IMR-90 (cell line): ENCODE measurements around the gene OR10D3. TPM values are rescaled to one million over a fixed set of nuclear protein-coding genes. Genes with fewer than 3 reads are reported as not detected.

Source experiments
- ATAC-seq: fragments of 200-7000 bp; cut with Tn5 transposase; 2 replicates; pipeline ENCODE4 v1.9.1; 2020; ENCODE audit warnings: low read depth, mild to moderate bottlenecking, moderate library complexity
- BruUV-seq: library from RNA; stranded (reverse); fragments of 400-500 nt; replicated peaks from 2 replicates; lab custom pipeline; 2021; lab: Mats Ljungman, UMichigan
- CTCF ChIA-PET: fragments of 300-600 bp; formaldehyde crosslinking; extraction: SDS; loops from one replicate; lab custom pipeline; 2021; ENCODE audit warnings: antibody characterized with exemption; lab: Yijun Ruan, JAX
- POLR2A ChIA-PET: fragments of 300-600 bp; sonication (Branson Sonifier 250); formaldehyde crosslinking; loops from one replicate; lab custom pipeline; 2022; ENCODE audit warnings: antibody characterized with exemption; ENCODE audit not compliant: unreplicated experiment; lab: Charles Lee
- DNase-seq: peaks from one replicate; pipeline ENCODE4 v3.0.0; 2013
- H2AFZ ChIP-seq: replicated peaks from 2 replicates; pipeline ENCODE3; 2013; ENCODE audit warnings: low read length, mild to moderate bottlenecking; ENCODE audit not compliant: poor library complexity
- H2AK5ac ChIP-seq: 2 replicates; pipeline ENCODE4 v1.6.1; 2013; ENCODE audit warnings: low read depth, low read length, inconsistent platforms
- H2AK9ac ChIP-seq: replicated peaks from 2 replicates; pipeline ENCODE3; 2013; ENCODE audit warnings: mild to moderate bottlenecking, low read depth, low read length, moderate library complexity; ENCODE audit not compliant: poor library complexity
- H2BK120ac ChIP-seq: 2 replicates; pipeline ENCODE4 v1.6.1; 2013; ENCODE audit warnings: low read depth, low read length, inconsistent platforms
- H2BK15ac ChIP-seq: 3 replicates; pipeline ENCODE4 v1.6.1; 2013; ENCODE audit warnings: low read depth, low read length, inconsistent platforms
- H2BK20ac ChIP-seq: 2 replicates; pipeline ENCODE4 v1.6.1; 2013; ENCODE audit warnings: low read depth, mild to moderate bottlenecking, inconsistent platforms, low read length, moderate library complexity
- H2BK5ac ChIP-seq: 2 replicates; pipeline ENCODE4 v1.6.1; 2013; ENCODE audit warnings: mild to moderate bottlenecking, low read depth, low read length, inconsistent platforms; ENCODE audit not compliant: poor library complexity, severe bottlenecking
- H3K14ac ChIP-seq: replicated peaks from 2 replicates; pipeline ENCODE4 v1.6.1; 2013; ENCODE audit warnings: low read depth, low read length, inconsistent platforms
- H3K18ac ChIP-seq: 2 replicates; pipeline ENCODE4 v1.6.1; 2013; ENCODE audit warnings: low read depth, low read length, control low read depth
- H3K23ac ChIP-seq: 2 replicates; pipeline ENCODE4 v1.6.1; 2013; ENCODE audit warnings: low read depth, low read length, inconsistent platforms
- H3K27ac ChIP-seq: 2 replicates; pipeline ENCODE4 v1.5.1; 2013; ENCODE audit warnings: mild to moderate bottlenecking, control low read depth, low read length; ENCODE audit not compliant: insufficient read depth
- H3K27me3 ChIP-seq: 2 replicates; pipeline ENCODE4 v1.6.1; 2013; ENCODE audit warnings: low read length; ENCODE audit not compliant: control insufficient read depth, insufficient read depth
- H3K36me3 ChIP-seq: 2 replicates; pipeline ENCODE4 v1.6.1; 2013; ENCODE audit warnings: low read length, mixed read lengths; ENCODE audit not compliant: control insufficient read depth, insufficient read depth
- H3K4ac ChIP-seq: 2 replicates; pipeline ENCODE4 v1.6.1; 2013; ENCODE audit warnings: low read depth, low read length, inconsistent platforms
- H3K4me1 ChIP-seq: 2 replicates; pipeline ENCODE4 v1.6.1; 2013; ENCODE audit warnings: low read length, mixed read lengths; ENCODE audit not compliant: control insufficient read depth, insufficient read depth
- H3K4me2 ChIP-seq: 2 replicates; pipeline ENCODE4 v1.6.1; 2013; ENCODE audit warnings: low read depth, mild to moderate bottlenecking, control low read depth, low read length, moderate library complexity
- H3K4me3 ChIP-seq: 2 replicates; pipeline ENCODE4 v1.5.1; 2013; ENCODE audit warnings: low read depth, mild to moderate bottlenecking, control low read depth, low read length, moderate library complexity; ENCODE audit not compliant: insufficient read depth
- H3K56ac ChIP-seq: 2 replicates; pipeline ENCODE4 v1.6.1; 2013; ENCODE audit warnings: low read length, inconsistent platforms; ENCODE audit not compliant: insufficient read depth; ENCODE audit errors: extremely low read depth
- H3K79me1 ChIP-seq, 2 experiments: 2 replicates each; pipeline ENCODE4 v1.6.1; 2013; ENCODE audit warnings: low read length in 2 of 2, inconsistent platforms in 1 of 2, low read depth in 1 of 2
- H3K9ac ChIP-seq: 2 replicates; pipeline ENCODE4 v1.6.1; 2013; ENCODE audit warnings: low read depth, low read length, control low read depth
- H3K9me1 ChIP-seq: 2 replicates; pipeline ENCODE4 v1.6.1; 2013; ENCODE audit warnings: low read length, inconsistent platforms; ENCODE audit not compliant: insufficient read depth
- H3K9me3 ChIP-seq: 2 replicates; pipeline ENCODE4 v1.6.1; 2013; ENCODE audit warnings: low read length; ENCODE audit not compliant: control insufficient read depth, insufficient read depth
- H4K20me1 ChIP-seq: 2 replicates; pipeline ENCODE4 v1.6.1; 2013; ENCODE audit warnings: low read length, inconsistent platforms; ENCODE audit not compliant: insufficient read depth
- H4K5ac ChIP-seq: 2 replicates; pipeline ENCODE4 v1.6.1; 2013; ENCODE audit warnings: mild to moderate bottlenecking, low read depth, low read length, control low read depth
- H4K8ac ChIP-seq, 2 experiments: 2 replicates each; pipeline ENCODE4 v1.6.1; 2013; ENCODE audit warnings: low read depth in 2 of 2, low read length in 2 of 2, control low read depth in 1 of 2, inconsistent platforms in 1 of 2
- H4K91ac ChIP-seq: 2 replicates; pipeline ENCODE4 v1.6.1; 2013; ENCODE audit warnings: low read depth, low read length, inconsistent platforms; ENCODE audit not compliant: insufficient read depth
- BHLHE40 ChIP-seq: fragments of 150-350 bp; IDR thresholded peaks from 2 replicates; pipeline ENCODE4 v1.6.1; 2016; ENCODE audit warnings: mild to moderate bottlenecking, low read depth, low read length
- CEBPB ChIP-seq: IDR thresholded peaks from 2 replicates; pipeline ENCODE4 v1.6.1; 2012; ENCODE audit warnings: low read depth, low read length, improper control_type of control experiment
- CHD1 ChIP-seq: IDR thresholded peaks from 2 replicates; pipeline ENCODE4 v1.6.1; 2012; ENCODE audit warnings: low read depth, low read length, improper control_type of control experiment
- ELK1 ChIP-seq: fragments of 150-350 bp; IDR thresholded peaks from 2 replicates; pipeline ENCODE4 v1.6.1; 2016; ENCODE audit warnings: low read depth, mild to moderate bottlenecking, low read length, moderate library complexity, borderline replicate concordance
- FOS ChIP-seq: fragments of 150-350 bp; IDR thresholded peaks from 2 replicates; pipeline ENCODE4 v1.6.1; 2016; ENCODE audit warnings: low read depth, low read length
- MAFK ChIP-seq: IDR thresholded peaks from 2 replicates; pipeline ENCODE4 v1.6.1; 2012; ENCODE audit warnings: low read depth, low read length, improper control_type of control experiment
- MAZ ChIP-seq: IDR thresholded peaks from 2 replicates; pipeline ENCODE4 v1.6.1; 2012; ENCODE audit warnings: low read depth, mild to moderate bottlenecking, low read length, improper control_type of control experiment, moderate library complexity, borderline replicate concordance
- MXI1 ChIP-seq: IDR thresholded peaks from 2 replicates; pipeline ENCODE4 v1.6.1; 2012; ENCODE audit warnings: low read depth, mild to moderate bottlenecking, low read length, moderate library complexity, borderline replicate concordance
- NFE2L2 ChIP-seq: fragments of 150-350 bp; IDR thresholded peaks from 2 replicates; pipeline ENCODE4 v1.6.1; 2016; ENCODE audit warnings: low read depth, mild to moderate bottlenecking, low read length
- POLR2A ChIP-seq: IDR thresholded peaks from 2 replicates; pipeline ENCODE4 v1.6.1; 2012; ENCODE audit warnings: mild to moderate bottlenecking, low read depth, low read length
- RAD21 ChIP-seq: IDR thresholded peaks from 2 replicates; pipeline ENCODE4 v1.6.1; 2012; ENCODE audit warnings: low read length, improper control_type of control experiment
- RCOR1 ChIP-seq: IDR thresholded peaks from 2 replicates; pipeline ENCODE4 v1.6.1; 2012; ENCODE audit warnings: mild to moderate bottlenecking, low read length, improper control_type of control experiment; ENCODE audit not compliant: insufficient replicate concordance
- RFX5 ChIP-seq: IDR thresholded peaks from 2 replicates; pipeline ENCODE4 v1.8.0; 2012; ENCODE audit warnings: low read depth, mild to moderate bottlenecking, low read length, moderate library complexity
- SMC3 ChIP-seq: fragments of 150-350 bp; IDR thresholded peaks from 2 replicates; pipeline ENCODE4 v1.6.1; 2016; ENCODE audit warnings: low read depth, mild to moderate bottlenecking, antibody characterized with exemption, low read length, moderate library complexity
- USF2 ChIP-seq: fragments of 150-350 bp; IDR thresholded peaks from 2 replicates; pipeline ENCODE4 v1.6.1; 2017; ENCODE audit warnings: mild to moderate bottlenecking, antibody characterized with exemption, low read length, low read depth
- WGBS, 2 experiments: methylation state at CpG; one replicate each; pipeline versions ENCODE4 v1.1.5 to v1.1.7; 2013; ENCODE audit warnings: missing lambda C conversion rate in 2 of 2; ENCODE audit not compliant: insufficient read length in 1 of 2; ENCODE audit errors: extremely low coverage in 2 of 2; 5-methylcytosine and 5-hydroxymethylcytosine counted together
- dilution Hi-C: fragments of 300-500 bp; cut with HindIII; formaldehyde crosslinking; loops from one replicate; pipeline ENCODE4 v1.14.3; 2018; ENCODE audit warnings: low sequenced_read_pairs; ENCODE audit not compliant: unreplicated experiment
- in situ Hi-C: fragments of 300-500 bp; cut with MboI; formaldehyde crosslinking; loops from 3 replicates; pipeline ENCODE4 v1.14.3; 2019; ENCODE audit warnings: low sequenced_read_pairs, inconsistent platforms, mixed read lengths
- intact Hi-C: fragments of 100-400 bp; cut with micrococcal nuclease; formaldehyde crosslinking; loops from 2 replicates; pipeline ENCODE4 v1.10.0; 2022
- polyA plus RNA-seq, 3 experiments: library from polyadenylated mRNA; depleted of rRNA; stranded (reverse); fragments of >200 nt; gene quantifications; 2 replicates each; pipeline ENCODE4 v1.2.3, GENCODE V29; 2012; ENCODE audit warnings: low replicate concordance in 1 of 3
- total RNA-seq: library from RNA; depleted of rRNA; stranded (reverse); fragments of >200 nt; gene quantifications from 2 replicates; pipeline ENCODE4 v1.2.3, GENCODE V29; 2012
- TF ChIP-seq, protein P1 (sequence below): conservative IDR thresholded peaks from 2 replicates; pipeline ENCODE4 v1.5.1; 2012; ENCODE audit warnings: mild to moderate bottlenecking, low read depth, low read length, improper control_type of control experiment

The OR10D3 gene
- total and polyA plus RNA-seq, 2 of the 4 experiments (the other 2 are of a cell fraction) = not detected

DNA sequence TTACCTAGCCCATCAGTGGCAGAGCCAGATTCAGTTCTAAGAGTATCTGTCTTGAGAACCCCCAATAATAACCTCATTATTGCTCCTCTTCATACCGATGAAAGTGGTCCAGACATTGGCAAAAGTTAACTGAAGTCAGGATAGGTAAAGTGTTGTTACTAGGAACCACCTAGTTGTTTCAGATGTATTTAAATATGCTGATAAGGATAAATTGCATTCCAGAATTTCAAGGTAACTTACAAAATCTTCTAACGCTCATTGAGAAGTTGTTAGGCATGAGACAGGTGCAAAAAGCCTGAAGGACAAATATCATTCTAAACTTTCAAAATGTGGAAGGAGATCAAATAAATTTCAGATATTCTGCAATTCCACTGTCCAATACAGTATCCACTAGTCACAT lies 40.1 kb upstream of the OR10D3 start:
- H2BK20ac ChIP-seq = no peak overlapping the region
- H3K27me3 ChIP-seq = no peaks in the 10 kb centered on the region
- H2AFZ ChIP-seq = no peak overlapping the region
- in situ Hi-C loops = no loop called here
- H4K5ac ChIP-seq = no peak overlapping the region
- H4K20me1 ChIP-seq = no peaks in the 10 kb centered on the region
- dilution Hi-C loops = no loop called here
- H3K4me3 ChIP-seq = no peak overlapping the region
- no peaks in the 10 kb centered on the region for H3K9me3 ChIP-seq
- no peak overlapping the region for H4K8ac ChIP-seq
- BruUV-seq = no TSS peak
- TF ChIP-seq ELK1 = no peak
- no peak for TF ChIP-seq NFE2L2
- TF ChIP-seq FOS = no peak
- TF ChIP-seq MAFK = no peak
- no peak for TF ChIP-seq RFX5
- TF ChIP-seq MXI1 = no peak
- TF ChIP-seq, protein P1, sequence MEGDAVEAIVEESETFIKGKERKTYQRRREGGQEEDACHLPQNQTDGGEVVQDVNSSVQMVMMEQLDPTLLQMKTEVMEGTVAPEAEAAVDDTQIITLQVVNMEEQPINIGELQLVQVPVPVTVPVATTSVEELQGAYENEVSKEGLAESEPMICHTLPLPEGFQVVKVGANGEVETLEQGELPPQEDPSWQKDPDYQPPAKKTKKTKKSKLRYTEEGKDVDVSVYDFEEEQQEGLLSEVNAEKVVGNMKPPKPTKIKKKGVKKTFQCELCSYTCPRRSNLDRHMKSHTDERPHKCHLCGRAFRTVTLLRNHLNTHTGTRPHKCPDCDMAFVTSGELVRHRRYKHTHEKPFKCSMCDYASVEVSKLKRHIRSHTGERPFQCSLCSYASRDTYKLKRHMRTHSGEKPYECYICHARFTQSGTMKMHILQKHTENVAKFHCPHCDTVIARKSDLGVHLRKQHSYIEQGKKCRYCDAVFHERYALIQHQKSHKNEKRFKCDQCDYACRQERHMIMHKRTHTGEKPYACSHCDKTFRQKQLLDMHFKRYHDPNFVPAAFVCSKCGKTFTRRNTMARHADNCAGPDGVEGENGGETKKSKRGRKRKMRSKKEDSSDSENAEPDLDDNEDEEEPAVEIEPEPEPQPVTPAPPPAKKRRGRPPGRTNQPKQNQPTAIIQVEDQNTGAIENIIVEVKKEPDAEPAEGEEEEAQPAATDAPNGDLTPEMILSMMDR = no peak
- no peak for TF ChIP-seq RAD21
- TF ChIP-seq BHLHE40 = no peak
- TF ChIP-seq SMC3 = no peak
- no peak for TF ChIP-seq RCOR1
- no peak for TF ChIP-seq POLR2A
- TF ChIP-seq MAZ = no peak
- no peak for TF ChIP-seq CEBPB
- no peak for TF ChIP-seq USF2
- TF ChIP-seq CHD1 = no peak
- DNase-seq (no peak), ATAC-seq (no peak)
- H2BK5ac ChIP-seq = no peak overlapping the region
- H3K23ac ChIP-seq = no peak overlapping the region
- no peak overlapping the region for H3K18ac ChIP-seq
- no peak overlapping the region for H2AK9ac ChIP-seq
- intact Hi-C loops = no loop called here
- H2BK15ac ChIP-seq = no peak overlapping the region
- H3K4ac ChIP-seq = no peak overlapping the region
- no peak overlapping the region for H2AK5ac ChIP-seq
- H3K27ac ChIP-seq = no peak overlapping the region
- no peaks in the 10 kb centered on the region for H3K36me3 ChIP-seq
- no peak overlapping the region for H2BK120ac ChIP-seq
- H3K79me1 ChIP-seq = no peaks in the 10 kb centered on the region
- H4K91ac ChIP-seq = no peak overlapping the region
- ChIA-PET POLR2A (no interaction called here), CTCF (interaction anchor here (1.5 kb wide), 1 partner anchor 9 kb away, joined by 8 read pairs; no protein-coding TSS in a partner anchor)
- H3K56ac ChIP-seq = no peak overlapping the region
- no CpG with 5 or more reads among the region's 2 CpGs for WGBS, 2 experiments
- H3K14ac ChIP-seq = no peak overlapping the region
- no peaks in the 10 kb centered on the region for H3K4me1 ChIP-seq
- H3K9me1 ChIP-seq = no peaks in the 10 kb centered on the region
- no peak overlapping the region for H3K9ac ChIP-seq
- no peak overlapping the region for H3K4me2 ChIP-seq
